NCI-H2029 (cell line): ENCODE measurements around the gene VSIR.

Experiments
- DNase-seq: peaks from one replicate; lab custom pipeline; 2025; lab: John Stamatoyannopoulos, UW

VSIR gene

GRCh38 chr10:71763352-71764127 lies 9.8 kb downstream of the VSIR start:
- DNase-seq, result no peak

DNA sequence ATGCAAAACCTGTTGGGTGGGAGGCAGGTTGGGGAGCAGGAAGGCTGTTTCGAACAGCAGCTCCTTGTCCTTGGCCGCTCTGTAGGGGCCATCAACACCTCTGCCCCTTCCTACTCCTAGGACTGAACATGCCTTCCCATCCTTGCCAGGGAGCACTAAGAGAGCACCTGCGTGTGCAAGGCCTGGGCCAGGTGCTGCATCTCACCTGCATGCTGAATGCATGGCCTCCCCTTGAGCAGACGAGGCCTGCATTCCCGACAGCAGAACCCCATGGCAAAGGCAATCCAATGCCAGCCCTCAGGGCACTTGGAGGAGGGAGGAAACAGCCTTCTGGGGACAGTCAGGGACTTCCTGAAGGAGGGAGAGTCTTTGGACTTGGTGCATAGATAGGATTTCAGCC lies 11.0 kb downstream of the VSIR start:
- no peak for DNase-seq

- no peak for DNase-seq
These were observed 11.7 kb downstream of the VSIR start for GRCh38 chr10:71761541-71762113.

DNA sequence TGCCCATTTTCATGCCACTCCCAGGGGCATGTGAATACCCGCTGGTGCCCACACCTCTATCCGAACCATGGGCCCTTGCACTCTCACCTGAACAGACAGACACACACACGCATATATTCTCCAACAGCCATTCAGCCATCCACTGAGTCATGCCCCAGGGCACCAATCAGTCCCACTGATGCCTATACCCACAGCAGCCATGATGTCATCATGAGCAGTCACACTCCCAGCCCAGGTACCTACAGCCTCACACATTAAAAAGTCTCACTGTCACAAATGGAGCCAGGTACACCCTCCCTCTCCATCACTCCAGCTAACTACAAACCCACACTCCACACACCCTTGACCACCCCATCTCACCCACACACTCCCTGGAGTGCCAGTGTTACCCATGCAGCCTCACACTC lies 12.2 kb downstream of the VSIR start:
- no peak for DNase-seq

DNA sequence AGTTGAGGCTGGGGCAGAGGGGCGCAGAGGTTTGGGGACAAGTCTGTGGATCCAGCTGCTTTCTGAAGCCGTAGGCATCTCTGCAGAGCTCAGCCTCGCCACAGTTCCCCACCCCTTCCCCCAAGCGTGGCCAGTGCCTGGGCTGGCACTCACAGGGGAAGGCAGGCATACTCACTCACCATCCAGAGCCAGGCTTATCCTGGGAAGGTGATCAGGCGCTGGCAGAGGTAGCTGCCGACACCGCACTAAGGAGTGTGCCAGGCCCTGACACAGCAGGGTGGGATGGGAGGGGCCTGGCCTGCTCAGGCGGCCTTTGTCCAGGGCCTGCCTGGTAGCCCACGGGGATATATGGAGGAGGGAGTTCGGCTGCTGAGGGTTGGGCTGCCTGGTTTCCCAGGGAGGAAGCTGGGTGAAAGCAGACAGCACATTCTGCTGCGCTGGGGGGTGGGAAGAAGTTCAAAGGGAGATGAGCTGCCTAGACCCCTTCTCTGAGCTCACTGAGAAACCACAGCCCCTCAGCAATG lies 15.9 kb downstream of the VSIR start:
- no peak for DNase-seq

GRCh38 chr10:71756311-71757191 lies 16.8 kb downstream of the VSIR start:
- DNase-seq, result no peak

- no peak for DNase-seq
These were observed 18.0 kb downstream of the VSIR start for GRCh38 chr10:71755179-71755879.

- DNase-seq, result no peak
These were observed 18.8 kb downstream of the VSIR start for GRCh38 chr10:71754562-71754961.

DNA sequence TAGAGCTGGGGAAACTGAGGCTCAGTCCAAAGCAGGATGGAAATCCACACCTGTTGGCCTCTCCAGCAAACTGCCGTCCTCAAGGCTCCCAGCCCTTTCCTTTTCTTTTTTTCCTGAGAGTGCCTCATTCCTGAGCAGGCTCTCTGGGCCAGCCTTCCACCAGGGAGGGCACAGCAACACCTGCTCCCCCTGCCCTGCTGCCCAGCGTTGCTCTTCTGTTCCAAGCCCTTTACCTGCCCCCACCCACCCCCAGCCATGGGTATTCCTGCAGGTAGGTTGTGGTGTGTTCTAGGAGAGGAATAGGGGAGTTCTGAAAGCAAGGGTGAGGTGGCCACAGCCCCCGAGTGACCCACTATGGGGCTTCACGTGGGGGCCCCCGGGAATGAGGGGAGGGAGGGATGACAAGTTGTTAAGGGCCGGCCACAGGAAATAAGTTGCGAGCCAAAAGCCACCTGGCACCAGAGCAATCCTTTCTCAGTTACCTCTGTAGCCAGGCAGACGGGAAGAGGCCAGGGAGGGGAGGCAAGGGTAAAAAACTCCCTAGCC lies 19.3 kb downstream of the VSIR start:
- DNase-seq, result no peak

- DNase-seq, result no peak
These were observed 20.0 kb downstream of the VSIR start for GRCh38 chr10:71753091-71753959.

GRCh38 chr10:71752391-71753090 lies 20.8 kb downstream of the VSIR start:
- DNase-seq, result no peak

DNA sequence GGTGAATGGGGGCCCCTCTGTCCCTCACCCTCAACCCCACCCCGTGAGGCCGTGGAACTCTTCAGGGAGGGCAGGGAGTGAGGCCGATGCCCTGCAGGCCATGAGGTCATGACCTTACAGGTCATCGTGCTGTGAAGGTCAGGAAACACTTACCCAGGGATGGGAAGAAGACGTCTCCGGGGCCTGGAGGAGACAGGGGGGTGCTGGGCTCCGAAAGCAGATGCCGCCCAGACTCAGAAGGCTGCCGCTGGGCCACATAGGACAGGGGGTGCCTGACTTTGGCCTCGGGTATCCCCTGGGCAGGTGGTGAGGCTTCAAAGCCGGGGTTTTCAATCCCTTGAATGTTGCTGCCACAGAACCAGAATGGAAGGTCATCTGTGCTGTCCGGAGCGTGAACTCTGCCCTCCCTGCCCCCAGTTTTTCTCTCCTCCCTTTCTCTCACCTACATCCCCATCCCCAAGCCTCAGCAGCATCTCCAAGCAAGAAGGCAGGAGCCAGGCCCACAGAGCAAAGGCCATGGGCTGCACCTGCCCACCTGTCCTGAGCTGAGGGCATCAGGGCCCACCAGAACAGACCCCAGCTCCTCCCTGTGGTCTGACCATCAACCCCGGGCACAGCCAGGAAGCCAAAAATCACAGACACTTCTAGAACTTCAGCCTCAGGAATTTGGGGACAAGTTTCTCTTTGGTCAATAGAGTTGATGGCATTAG lies 21.6 kb downstream of the VSIR start:
- no peak for DNase-seq

DNA sequence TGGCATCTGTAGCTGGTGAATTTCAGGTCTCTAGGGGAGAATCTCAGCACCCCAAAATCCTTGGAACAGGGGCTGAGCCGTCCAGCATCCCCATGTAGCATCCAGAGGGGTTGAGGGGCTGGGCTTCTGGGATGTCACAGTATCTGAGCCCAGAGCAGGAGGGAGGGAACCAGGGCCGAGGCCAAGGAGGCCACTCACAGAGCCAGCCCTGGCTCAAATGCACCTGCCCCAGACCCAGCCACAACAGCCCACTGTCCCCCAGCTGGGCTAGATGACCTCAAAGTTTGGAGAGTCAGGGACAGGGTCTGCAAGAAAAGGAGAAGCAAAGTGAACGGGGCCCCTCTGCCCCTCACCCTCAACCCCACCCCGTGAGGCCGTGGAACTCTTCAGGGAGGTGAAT lies 22.3 kb downstream of the VSIR start:
- no peak for DNase-seq

- no peak for DNase-seq
These were observed 23.0 kb downstream of the VSIR start for GRCh38 chr10:71750124-71750841.

GRCh38 chr10:71749396-71749795 lies 23.9 kb downstream of the VSIR start:
- no peak for DNase-seq

GRCh38 chr10:71748671-71749191 lies 24.6 kb downstream of the VSIR start:
- DNase-seq, result no peak

- no peak for DNase-seq
These were observed 25.5 kb downstream of the VSIR start for GRCh38 chr10:71747551-71748523.
